ENCODE results near the gene CMTM2.
"Not testable (repeated sequence)": the region's sequence is repeated elsewhere in the genome, so short reads cannot be mapped to it uniquely, and the experiment has no call there.

CMTM2 gene

GRCh38 chr16:66580605-66581209 lies 1.4 kb downstream of the CMTM2 start:
- in situ Hi-C loops (cut with HindIII; ENCODE audit: low sequenced_read_pairs): no loop called here

- in situ Hi-C loops (cut with HindIII; ENCODE audit: low sequenced_read_pairs): no loop called here
Observed at GRCh38 chr16:66581246-66581952, 2.1 kb downstream of the CMTM2 start.

- in situ Hi-C loops (cut with HindIII; ENCODE audit: low sequenced_read_pairs): no loop called here
Observed at GRCh38 chr16:66585481-66586239, 6.4 kb downstream of the CMTM2 start.

GRCh38 chr16:66587881-66588600 lies 8.8 kb downstream of the CMTM2 start:
- in situ Hi-C loops (cut with HindIII; ENCODE audit: low sequenced_read_pairs): no loop called here

GRCh38 chr16:66588981-66589713 lies 9.9 kb downstream of the CMTM2 start:
- in situ Hi-C loops (cut with HindIII; ENCODE audit: low sequenced_read_pairs): no loop called here

GRCh38 chr16:66590322-66590721 lies 11.1 kb downstream of the CMTM2 start:
- in situ Hi-C loops (cut with HindIII; ENCODE audit: low sequenced_read_pairs): no loop called here

GRCh38 chr16:66591018-66591417 lies 11.8 kb downstream of the CMTM2 start:
- in situ Hi-C loops (cut with HindIII; ENCODE audit: low sequenced_read_pairs): no loop called here

- in situ Hi-C loops (cut with HindIII; ENCODE audit: low sequenced_read_pairs): no loop called here
Observed at GRCh38 chr16:66592241-66592640, 13.0 kb downstream of the CMTM2 start.

GRCh38 chr16:66592814-66593213 lies 13.6 kb downstream of the CMTM2 start:
- in situ Hi-C loops (cut with HindIII; ENCODE audit: low sequenced_read_pairs): no loop called here

- in situ Hi-C loops (cut with HindIII; ENCODE audit: low sequenced_read_pairs): no loop called here
Observed at GRCh38 chr16:66594739-66595138, 15.5 kb downstream of the CMTM2 start.

GRCh38 chr16:66596559-66596958 lies 17.3 kb downstream of the CMTM2 start:
- in situ Hi-C loops (cut with HindIII; ENCODE audit: low sequenced_read_pairs): not testable (repeated sequence)

GRCh38 chr16:66596986-66597848 lies 18.0 kb downstream of the CMTM2 start:
- in situ Hi-C loops (cut with HindIII; ENCODE audit: low sequenced_read_pairs): no loop called here

- in situ Hi-C loops (cut with HindIII; ENCODE audit: low sequenced_read_pairs): no loop called here
Observed at GRCh38 chr16:66598111-66598510, 18.8 kb downstream of the CMTM2 start.

- in situ Hi-C loops (cut with HindIII; ENCODE audit: low sequenced_read_pairs): no loop called here
Observed at GRCh38 chr16:66599726-66600125, 20.5 kb downstream of the CMTM2 start.

- in situ Hi-C loops (cut with HindIII; ENCODE audit: low sequenced_read_pairs): no loop called here
Observed at GRCh38 chr16:66600477-66600876, 21.2 kb downstream of the CMTM2 start.

GRCh38 chr16:66601471-66601870 lies 22.2 kb downstream of the CMTM2 start:
- in situ Hi-C loops (cut with HindIII; ENCODE audit: low sequenced_read_pairs): no loop called here

- in situ Hi-C loops (cut with HindIII; ENCODE audit: low sequenced_read_pairs): no loop called here
Observed at GRCh38 chr16:66603537-66604375, 24.5 kb downstream of the CMTM2 start.

GRCh38 chr16:66604376-66605176 lies 25.3 kb downstream of the CMTM2 start, which contains the start of gene CMTM3:
CMTM3 (plus strand) TSS chr16:66604704; CDS start chr16:66604806, 102 bp downstream.
- in situ Hi-C loops (cut with HindIII; ENCODE audit: low sequenced_read_pairs): no loop called here
